ENCODE results near the gene STK38.
"Not testable (repeated sequence)": the region's sequence is repeated elsewhere in the genome, so short reads cannot be mapped to it uniquely, and the experiment has no call there.

Gene STK38

GRCh38 chr6:36590237-36590636 lies 43.0 kb upstream of the STK38 start:
- TF ChIP-seq CTCF (IDR thresholded peaks at IDR 0.05; ENCODE audit: low read depth, low read length): no peak
- DNase-seq (ENCODE audit: extremely low read depth, low read depth): no peak

- not testable (repeated sequence) for DNase-seq (ENCODE audit: extremely low read depth, low read depth)
These were observed 41.7 kb upstream of the STK38 start for GRCh38 chr6:36589025-36589400.

DNA sequence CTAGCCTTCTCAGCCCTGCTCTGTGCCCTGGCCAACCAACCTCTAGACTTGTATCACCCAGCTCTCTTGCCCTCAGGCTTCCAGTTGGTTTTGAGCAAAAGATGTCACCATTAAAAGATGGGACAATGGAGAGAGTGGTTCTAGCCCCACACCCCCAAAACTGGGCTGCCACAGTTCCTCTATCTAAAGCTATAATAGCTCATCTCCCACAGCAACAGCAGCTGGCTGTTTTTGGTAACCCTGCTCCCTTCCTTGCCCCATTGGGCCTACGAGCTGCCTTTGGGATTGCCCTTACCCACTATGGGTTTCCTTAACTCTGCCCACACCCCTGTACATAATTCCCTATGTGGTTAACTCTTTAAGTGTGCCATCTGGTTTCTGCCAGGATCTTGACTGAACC lies 39.3 kb upstream of the STK38 start:
- no peak for TF ChIP-seq CTCF (IDR thresholded peaks at IDR 0.05; ENCODE audit: low read depth, low read length)

GRCh38 chr6:36581716-36582115 lies 34.4 kb upstream of the STK38 start:
- TF ChIP-seq CTCF (IDR thresholded peaks at IDR 0.05; ENCODE audit: low read depth, low read length): no peak
- no peak for DNase-seq (ENCODE audit: extremely low read depth, low read depth)

More for the DNA sequence above, 39.3 kb upstream of the STK38 start:
- no peak for DNase-seq (ENCODE audit: extremely low read depth, low read depth)

GRCh38 chr6:36580184-36580526 lies 32.9 kb upstream of the STK38 start:
- no peak for DNase-seq (ENCODE audit: extremely low read depth, low read depth)

DNA sequence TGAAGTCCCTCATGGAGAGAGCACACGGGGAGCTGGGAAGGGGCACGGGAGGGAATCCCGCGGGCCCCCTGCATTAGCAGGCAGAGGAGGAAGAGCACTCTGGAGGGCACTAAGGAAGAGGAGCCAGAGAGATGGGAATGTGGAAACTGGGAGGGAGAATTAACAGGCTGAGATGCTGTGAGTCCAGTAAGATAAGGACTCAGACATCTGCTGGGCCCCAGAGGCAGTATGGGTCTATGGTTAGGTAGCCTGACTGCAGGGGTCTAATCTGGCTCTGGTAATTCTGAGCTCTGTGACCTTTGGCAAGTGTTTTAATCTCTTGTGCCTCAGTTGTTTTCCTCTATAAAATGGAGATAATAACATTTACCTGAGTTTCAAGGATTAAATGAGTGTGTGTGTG lies 31.2 kb upstream of the STK38 start:
- TF ChIP-seq CTCF (IDR thresholded peaks at IDR 0.05; ENCODE audit: low read depth, low read length): no peak
- DNase-seq (ENCODE audit: extremely low read depth, low read depth): no peak

More at GRCh38 chr6:36580184-36580526, 32.9 kb upstream of the STK38 start:
- TF ChIP-seq CTCF (IDR thresholded peaks at IDR 0.05; ENCODE audit: low read depth, low read length): no peak

- DNase-seq (ENCODE audit: extremely low read depth, low read depth): no peak
- no peak for TF ChIP-seq CTCF (IDR thresholded peaks at IDR 0.05; ENCODE audit: low read depth, low read length)
These were observed 30.8 kb upstream of the STK38 start for GRCh38 chr6:36578030-36578429.

GRCh38 chr6:36577301-36577700 lies 30.0 kb upstream of the STK38 start:
- DNase-seq (ENCODE audit: extremely low read depth, low read depth): peak; percentile 57
- TF ChIP-seq CTCF (IDR thresholded peaks at IDR 0.05; ENCODE audit: low read depth, low read length): no peak

All from AG09319 (cell line).